NCI-H345 treated with DMSO at 0.1 percent for 48 hours (cell line): ENCODE results near the gene GIPC3.
"Not testable (repeated sequence)": the region's sequence is repeated elsewhere in the genome, so short reads cannot be mapped to it uniquely, and the experiment has no call there.

Experiments used
- DNase-seq: peaks from one replicate; lab custom pipeline; 2025; ENCODE audit not compliant: unreplicated experiment; lab: John Stamatoyannopoulos, UW

Gene GIPC3

GRCh38 chr19:3618144-3618810, 33.0 kb downstream of the GIPC3 start:
- no peak for DNase-seq

GRCh38 chr19:3618811-3619630, 33.7 kb downstream of the GIPC3 start:
- no peak for DNase-seq

DNA sequence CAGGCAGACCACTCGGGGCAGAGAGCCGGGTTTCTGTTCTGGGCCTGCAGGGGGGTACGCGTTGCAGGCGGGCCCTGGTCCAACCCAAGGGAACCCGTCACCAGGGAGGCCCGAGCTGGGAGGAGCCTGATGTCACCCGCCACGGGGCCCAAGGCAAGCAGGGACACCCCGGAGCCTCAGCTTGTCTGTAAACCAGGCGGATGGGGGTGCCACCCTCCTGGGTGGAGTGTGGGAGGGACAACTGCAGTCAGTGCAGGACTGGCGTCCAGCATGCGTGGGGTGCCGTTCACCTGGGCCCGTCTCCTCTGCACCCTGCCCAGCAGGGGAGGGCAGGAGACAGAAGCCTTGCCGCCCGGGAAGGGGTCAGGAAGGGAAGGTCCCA, 34.3 kb downstream of the GIPC3 start:
- no peak for DNase-seq

GRCh38 chr19:3620145-3620816, 35.0 kb downstream of the GIPC3 start:
- no peak for DNase-seq

- DNase-seq, result no peak
Measured at GRCh38 chr19:3620817-3621547, 35.7 kb downstream of the GIPC3 start.

GRCh38 chr19:3621689-3622088, 36.4 kb downstream of the GIPC3 start:
- DNase-seq, result no peak

DNA sequence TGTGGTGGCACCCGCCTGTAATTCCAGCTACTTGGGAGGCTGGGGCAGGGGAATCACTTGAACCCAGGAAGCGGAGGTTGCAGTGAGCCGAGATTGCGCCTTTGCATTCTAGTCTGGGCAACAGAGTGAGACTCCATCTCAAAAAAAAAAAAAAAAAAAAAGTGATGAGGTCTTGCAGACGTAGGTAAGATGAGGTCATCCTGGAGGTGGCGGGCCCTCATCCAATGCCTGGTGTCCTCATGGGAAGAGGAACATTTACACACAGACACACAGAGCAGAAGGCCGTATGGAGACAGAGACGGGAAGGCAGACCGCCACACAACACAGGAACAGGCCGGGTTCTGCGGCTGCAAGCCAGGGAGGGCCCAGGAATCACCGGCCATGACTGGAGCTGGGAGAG, 36.9 kb downstream of the GIPC3 start:
- DNase-seq, result no peak

- no peak for DNase-seq
Measured at GRCh38 chr19:3623716-3624115, 38.4 kb downstream of the GIPC3 start.

- DNase-seq, result no peak
Measured at GRCh38 chr19:3625996-3626472, 40.8 kb downstream of the GIPC3 start.

DNA sequence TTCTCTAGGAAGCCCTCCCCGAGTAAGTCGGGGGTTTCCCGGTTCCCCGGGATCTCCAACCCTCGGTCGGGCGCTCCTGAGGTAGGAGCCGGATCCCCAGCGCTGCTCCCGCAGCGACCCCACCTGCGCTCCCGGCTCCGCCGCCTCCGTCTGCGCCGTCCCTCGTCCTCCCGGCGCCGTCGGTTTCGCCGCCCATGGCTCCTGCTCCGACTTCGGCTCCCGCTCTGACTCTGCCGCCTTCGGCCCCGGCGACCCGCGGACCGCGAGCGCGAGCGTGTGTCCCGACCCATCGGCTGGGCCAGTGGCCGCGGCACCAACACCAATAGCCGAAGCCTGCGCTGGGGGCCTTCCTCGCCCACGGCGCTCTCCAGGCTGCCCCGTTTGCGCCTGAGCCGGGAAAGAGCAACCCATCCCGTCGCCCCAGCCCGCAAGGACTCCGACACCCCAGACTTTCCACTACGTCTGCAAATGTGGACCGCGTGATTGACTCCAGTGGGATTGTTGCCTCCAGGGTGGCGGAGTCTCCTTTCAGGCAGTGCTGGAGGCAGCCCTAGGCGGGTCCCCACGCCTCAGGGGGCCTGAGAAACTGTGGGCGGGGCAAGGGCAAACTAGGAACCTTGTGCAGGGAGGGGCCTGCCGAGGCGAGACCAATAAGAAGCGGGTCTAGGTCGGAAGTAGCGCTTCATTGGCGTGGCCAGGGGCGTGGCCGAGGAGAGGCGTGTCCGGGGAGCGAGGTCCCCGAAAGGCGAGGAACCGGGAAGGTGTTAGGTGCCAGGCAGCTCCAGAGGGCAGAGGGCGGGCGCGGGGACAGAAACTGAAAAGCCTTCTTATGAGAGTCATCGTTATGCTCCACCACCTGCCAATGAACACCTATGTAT, 41.4 kb downstream of the GIPC3 start, which contains the start of gene CACTIN:
TSS of gene CACTIN (minus strand) at position 318 of the 878 bp plus-strand sequence. CDS start at position 290, 28 bp downstream.
- DNase-seq, result peak; percentile 90

DNA sequence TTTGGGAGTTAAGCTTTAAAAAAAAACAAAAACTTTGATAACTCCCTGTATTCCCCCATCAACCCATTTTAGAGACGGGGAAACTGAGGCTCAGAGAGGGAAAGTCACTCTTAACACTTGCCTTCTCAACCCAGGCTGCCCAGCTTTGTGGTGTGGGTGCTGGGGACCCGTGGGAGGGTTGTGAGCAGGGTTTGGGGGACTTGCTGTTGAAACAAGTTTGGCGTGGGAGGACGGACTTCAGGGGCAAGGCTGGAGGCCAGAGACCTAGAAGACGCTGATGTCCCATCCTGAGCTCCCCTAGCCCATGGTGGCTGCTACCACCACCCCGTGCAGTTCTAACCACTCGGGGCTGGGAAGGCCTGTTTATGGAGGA, 42.1 kb downstream of the GIPC3 start:
- DNase-seq, result no peak

GRCh38 chr19:3628766-3629165, 43.5 kb downstream of the GIPC3 start:
- not testable (repeated sequence) for DNase-seq

- no peak for DNase-seq
Measured at GRCh38 chr19:3631053-3631861, 46.0 kb downstream of the GIPC3 start.

GRCh38 chr19:3632098-3632497, 46.8 kb downstream of the GIPC3 start:
- no peak for DNase-seq

DNA sequence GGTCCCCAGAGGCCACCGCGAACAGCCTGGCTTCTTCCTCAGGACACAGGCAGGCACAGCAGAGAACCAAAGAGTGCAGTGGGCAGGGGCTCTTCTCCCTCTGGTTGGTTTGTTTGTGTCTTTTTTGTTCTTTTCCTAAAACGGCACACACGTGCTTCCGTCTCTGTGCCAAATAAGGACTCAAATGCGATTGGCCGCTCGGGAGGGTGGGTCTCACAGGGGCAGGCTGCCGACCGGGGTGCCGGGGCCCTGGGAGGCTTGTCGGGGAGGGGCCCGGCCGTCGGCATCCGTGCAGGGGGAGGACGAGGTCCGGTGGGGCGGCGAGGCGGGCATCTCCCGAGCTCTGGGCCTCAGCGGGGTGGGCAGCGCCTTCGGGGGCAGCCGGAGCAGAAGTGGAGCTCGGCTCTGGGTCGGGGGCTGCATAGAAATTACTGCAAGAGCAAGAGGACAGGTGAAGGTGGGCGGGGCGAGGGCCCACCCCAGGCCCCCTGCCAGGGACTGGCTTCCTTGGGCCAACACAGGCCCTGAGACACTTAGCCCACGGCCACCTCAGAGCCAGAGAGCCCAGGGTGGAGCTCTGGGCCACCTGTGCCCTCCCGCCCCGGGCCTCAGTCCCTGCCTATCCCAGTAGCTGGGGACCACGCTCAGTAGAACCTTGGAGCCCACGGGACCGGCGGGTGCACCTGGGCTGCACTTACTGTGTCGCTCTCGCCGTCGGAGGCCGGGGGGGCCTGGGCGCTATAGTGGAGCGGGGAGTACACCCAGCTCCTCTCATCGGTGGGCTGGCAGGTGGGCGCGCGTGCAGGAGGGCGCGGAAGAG, 47.7 kb downstream of the GIPC3 start:
- DNase-seq, result no peak

DNA sequence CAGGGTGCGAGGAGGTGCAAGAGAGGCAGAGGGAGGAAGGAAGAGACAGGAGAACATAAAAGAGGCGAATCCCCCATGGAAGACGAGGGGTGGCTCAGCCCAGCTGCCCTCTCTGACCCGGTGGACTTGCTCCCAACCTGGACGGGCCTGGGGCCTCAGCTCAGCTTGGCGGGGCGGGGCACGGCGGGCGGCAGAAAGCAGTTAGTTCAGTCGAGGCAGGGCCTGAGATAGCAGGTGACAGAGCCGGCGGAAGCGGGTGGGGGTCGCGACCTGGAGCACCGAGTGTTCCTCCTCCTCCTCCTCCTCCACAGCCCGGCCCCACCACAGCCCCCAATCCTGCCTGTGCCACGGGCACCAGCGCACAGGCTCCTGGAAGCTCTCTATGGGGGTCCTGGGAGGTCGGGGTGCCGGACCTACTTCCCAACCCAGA, 48.3 kb downstream of the GIPC3 start:
- DNase-seq, result no peak

GRCh38 chr19:3634496-3635045, 49.3 kb downstream of the GIPC3 start:
- no peak for DNase-seq

DNA sequence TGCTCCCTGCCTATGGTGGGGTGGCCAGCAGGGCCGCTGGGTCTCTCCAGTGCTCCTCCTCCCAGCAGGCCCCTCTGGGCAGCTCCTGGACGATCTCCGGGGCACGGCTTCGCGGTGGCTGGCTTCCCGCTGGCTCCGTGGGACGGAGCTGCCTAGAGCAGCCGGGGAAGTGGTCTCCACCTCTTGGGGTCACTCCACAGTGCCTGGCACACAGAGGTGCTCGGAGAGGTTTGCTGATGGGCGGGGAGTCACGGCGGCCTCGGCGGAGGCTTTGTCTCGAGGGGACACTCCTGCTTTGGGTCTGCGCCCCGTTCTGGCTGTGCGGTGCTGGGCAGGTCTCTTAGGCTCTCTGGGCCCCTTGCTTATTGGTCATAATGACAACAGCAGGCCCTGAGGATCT, 51.2 kb downstream of the GIPC3 start:
- no peak for DNase-seq
